Measurements from ENCODE around the gene BARHL1. TPM values are rescaled to one million over a fixed set of nuclear protein-coding genes. Genes with fewer than 3 reads are reported as not detected.

Gene BARHL1
- polyA plus RNA-seq, 1 donor from 2014 or later, result not detected

GRCh38 chr9:132560616-132561202 is 21.7 kb upstream of the BARHL1 start:
- Histone ChIP-seq H3F3A (ENCODE audit: insufficient read depth, low read length, poor library complexity, severe bottlenecking) (no peaks in the 10 kb centered on the region), H3K79me2 (replicated peaks; ENCODE audit: insufficient read depth, low read length) (no peaks in the 10 kb centered on the region), H3K4me2 (ENCODE audit: low read length) (no peak overlapping the region), H3K9me3 (ENCODE audit: low read length) (no peaks in the 10 kb centered on the region), H2AFZ (ENCODE audit: low read depth, low read length) (no peak overlapping the region), H3K4me3 (ENCODE audit: low read length) (no peak overlapping the region), H3K9me2 (ENCODE audit: insufficient read depth, low read length) (no peaks in the 10 kb centered on the region), H3K27me3 (ENCODE audit: insufficient read depth, low read depth, low read length) (no peaks in the 10 kb centered on the region), H3K9ac (ENCODE audit: low read length) (no peak overlapping the region), H3K27ac (ENCODE audit: low read length) (no peak overlapping the region), H4K20me1 (ENCODE audit: insufficient read depth) (no peaks in the 10 kb centered on the region), H3K36me3 (ENCODE audit: insufficient read depth, low read length) (no peaks in the 10 kb centered on the region)
- TF ChIP-seq RAD21 (conservative IDR thresholded peaks at IDR 0.05), result no peak
- no peak for TF ChIP-seq EZH2 (IDR thresholded peaks at IDR 0.05; ENCODE audit: borderline replicate concordance, insufficient read depth, low read length, poor library complexity, severe bottlenecking)
- no peak for TF ChIP-seq CTCF (IDR thresholded peaks at IDR 0.05; ENCODE audit: poor library complexity, severe bottlenecking)
- TF ChIP-seq MXI1 (conservative IDR thresholded peaks at IDR 0.05; ENCODE audit: poor library complexity, severe bottlenecking), result no peak
- TF ChIP-seq SMC3 (conservative IDR thresholded peaks at IDR 0.05; ENCODE audit: poor library complexity), result no peak
- TF ChIP-seq EP300 (conservative IDR thresholded peaks at IDR 0.05; ENCODE audit: poor library complexity, severe bottlenecking), result no peak
- no peak for TF ChIP-seq POLR2AphosphoS5 (IDR thresholded peaks at IDR 0.05)
- no peak for TF ChIP-seq TAF1 (IDR thresholded peaks at IDR 0.05; ENCODE audit: low read depth)
- no peak for TF ChIP-seq REST (IDR thresholded peaks at IDR 0.05; ENCODE audit: borderline replicate concordance)

- H3K9me3 ChIP-seq (ENCODE audit: low read length), result no peaks in the 10 kb centered on the region
- H4K20me1 ChIP-seq (ENCODE audit: insufficient read depth), result no peaks in the 10 kb centered on the region
- no peaks in the 10 kb centered on the region for H3K27me3 ChIP-seq (ENCODE audit: insufficient read depth, low read depth, low read length)
- H3K36me3 ChIP-seq (ENCODE audit: insufficient read depth, low read length), result no peaks in the 10 kb centered on the region
- H3K4me2 ChIP-seq (ENCODE audit: low read length), result no peak overlapping the region
- TF ChIP-seq SMC3 (conservative IDR thresholded peaks at IDR 0.05; ENCODE audit: poor library complexity) (no peak), TAF1 (IDR thresholded peaks at IDR 0.05; ENCODE audit: low read depth) (no peak), EP300 (conservative IDR thresholded peaks at IDR 0.05; ENCODE audit: poor library complexity, severe bottlenecking) (no peak), CTCF (IDR thresholded peaks at IDR 0.05; ENCODE audit: poor library complexity, severe bottlenecking) (no peak)
- no peak overlapping the region for H2AFZ ChIP-seq (ENCODE audit: low read depth, low read length)
- H3K79me2 ChIP-seq (replicated peaks; ENCODE audit: insufficient read depth, low read length), result no peaks in the 10 kb centered on the region
- no peak overlapping the region for H3K27ac ChIP-seq (ENCODE audit: low read length)
- H3K9me2 ChIP-seq (ENCODE audit: insufficient read depth, low read length), result no peaks in the 10 kb centered on the region
- H3K4me3 ChIP-seq (ENCODE audit: low read length), result no peak overlapping the region
- no peak overlapping the region for H3K9ac ChIP-seq (ENCODE audit: low read length)
- no peaks in the 10 kb centered on the region for H3F3A ChIP-seq (ENCODE audit: insufficient read depth, low read length, poor library complexity, severe bottlenecking)
Observed at GRCh38 chr9:132562306-132562573, 20.2 kb upstream of the BARHL1 start.

Data from neural cell (in vitro differentiated cells).